ENCODE data around the gene CROCC2.

The CROCC2 gene

GRCh38 chr2:240929364-240930095 lies 23.4 kb downstream of the CROCC2 start:
- TF ChIP-seq CTCF (IDR thresholded peaks at IDR 0.05; ENCODE audit: low read depth, low read length): no peak
- H3K4me3 ChIP-seq (replicated peaks in 1 of 2; ENCODE audit: low read depth in 2 of 2, low read length in 2 of 2): no peak overlapping the region
- no peak for DNase-seq (ENCODE audit: low read depth in 2 of 2)

DNA sequence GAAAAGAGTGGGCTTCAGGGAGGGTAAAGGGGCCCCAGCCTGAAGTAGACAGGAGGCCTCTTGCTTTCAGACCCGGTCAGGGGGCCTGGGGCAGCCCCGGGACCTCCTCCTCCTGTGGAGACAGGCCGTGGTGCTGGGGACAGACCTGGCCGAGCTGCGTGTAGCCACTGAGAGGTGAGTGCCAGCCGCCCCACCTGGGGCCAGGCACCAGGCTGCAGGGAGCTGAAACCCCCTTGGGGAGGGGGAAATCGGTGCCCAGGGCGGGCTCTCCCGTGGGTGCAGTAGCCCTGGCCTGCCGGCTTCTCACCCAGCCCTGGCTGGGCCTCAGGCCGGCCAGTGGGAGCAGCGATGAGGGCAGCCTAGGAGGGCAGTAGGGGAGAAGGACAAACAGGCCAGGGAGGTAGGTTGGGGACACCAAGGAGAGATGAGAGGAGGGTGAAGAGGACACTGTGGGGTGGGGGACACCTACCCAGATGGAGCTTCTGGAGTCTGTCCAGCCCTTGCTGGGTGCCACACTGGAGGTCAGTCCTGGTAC lies 24.0 kb downstream of the CROCC2 start:
- TF ChIP-seq CTCF (IDR thresholded peaks at IDR 0.05; ENCODE audit: low read depth, low read length): no peak
- DNase-seq (ENCODE audit: low read depth in 2 of 2): no peak
- no peak overlapping the region for H3K4me3 ChIP-seq (replicated peaks in 1 of 2; ENCODE audit: low read depth in 2 of 2, low read length in 2 of 2)

DNA sequence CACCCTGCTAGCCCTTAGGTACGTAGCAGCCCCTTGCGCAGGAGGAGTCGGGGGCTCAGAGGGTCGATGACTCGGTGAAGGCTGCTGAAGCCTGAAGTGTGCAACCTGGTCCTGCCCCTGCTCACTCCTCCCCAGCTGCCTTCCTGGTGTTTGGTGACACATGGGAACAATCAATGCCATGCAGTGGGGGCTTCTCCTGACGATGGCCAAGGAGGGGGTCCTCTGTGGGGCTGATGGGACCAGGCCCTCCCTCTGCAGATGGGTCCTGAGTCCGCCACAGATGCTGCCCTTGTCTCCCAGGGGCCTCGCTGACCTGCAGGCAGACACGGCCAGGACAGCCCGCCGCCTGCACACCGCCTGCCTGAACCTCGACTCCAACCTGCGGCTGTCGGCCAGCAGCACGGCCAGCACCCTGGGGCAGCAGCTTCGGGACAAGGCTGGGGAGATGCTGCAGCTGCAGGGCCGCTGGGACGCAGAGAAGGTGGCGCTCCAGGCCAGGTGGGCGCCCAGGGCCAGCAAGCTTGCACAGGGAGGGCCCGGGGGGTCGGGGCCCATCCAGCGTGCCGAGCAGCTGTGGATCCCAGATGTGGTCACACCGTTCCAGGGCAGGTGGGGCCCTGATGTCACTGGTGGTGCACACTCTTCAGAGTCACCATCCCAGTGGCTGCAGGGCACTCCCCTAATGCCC lies 24.6 kb downstream of the CROCC2 start:
- no peak for DNase-seq (ENCODE audit: low read depth in 2 of 2)
- no peak for TF ChIP-seq CTCF (IDR thresholded peaks at IDR 0.05; ENCODE audit: low read depth, low read length)
- H3K4me3 ChIP-seq (replicated peaks in 1 of 2; ENCODE audit: low read depth in 2 of 2, low read length in 2 of 2): no peak overlapping the region

- DNase-seq (ENCODE audit: low read depth in 2 of 2): no peak
- no peak for TF ChIP-seq CTCF (IDR thresholded peaks at IDR 0.05; ENCODE audit: low read depth, low read length)
- no peak overlapping the region for H3K4me3 ChIP-seq (replicated peaks in 1 of 2; ENCODE audit: low read depth in 2 of 2, low read length in 2 of 2)
Measured at GRCh38 chr2:240931319-240931949, 25.3 kb downstream of the CROCC2 start.

- DNase-seq (ENCODE audit: low read depth in 2 of 2): no peak
- no peak for TF ChIP-seq CTCF (IDR thresholded peaks at IDR 0.05; ENCODE audit: low read depth, low read length)
- H3K4me3 ChIP-seq (replicated peaks in 1 of 2; ENCODE audit: low read depth in 2 of 2, low read length in 2 of 2): no peak overlapping the region
Measured at GRCh38 chr2:240932001-240932723, 26.0 kb downstream of the CROCC2 start.

DNA sequence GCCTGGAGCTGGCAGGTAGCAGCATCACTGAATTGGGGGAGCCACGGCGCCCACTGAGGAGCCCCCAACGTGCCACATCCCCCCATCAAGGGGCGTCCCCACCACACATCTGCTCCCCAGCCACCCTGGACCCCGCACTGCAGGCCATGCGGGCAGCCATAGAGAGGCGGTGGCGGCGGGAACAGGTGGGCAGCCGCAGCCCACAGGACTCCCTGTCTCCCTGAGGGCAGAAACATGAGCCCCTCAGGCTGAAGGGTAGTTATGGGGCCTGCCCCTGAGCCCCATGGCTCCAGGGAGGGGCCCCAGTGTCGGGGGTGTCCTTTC lies 26.6 kb downstream of the CROCC2 start:
- no peak overlapping the region for H3K4me3 ChIP-seq (replicated peaks in 1 of 2; ENCODE audit: low read depth in 2 of 2, low read length in 2 of 2)

More for the DNA sequence above, 26.6 kb downstream of the CROCC2 start:
- no peak for TF ChIP-seq CTCF (IDR thresholded peaks at IDR 0.05; ENCODE audit: low read depth, low read length)
- DNase-seq (ENCODE audit: low read depth in 2 of 2): no peak

Measured in cardiac fibroblast (primary cell).